ENCODE data around the gene RO60. TPM values are rescaled to one million over a fixed set of nuclear protein-coding genes. Genes with fewer than 3 reads are reported as not detected.

RO60 gene
- polyA plus RNA-seq, 1 of the 3 experiments (the other 2 are of a cell fraction) = 6.4 TPM

DNA sequence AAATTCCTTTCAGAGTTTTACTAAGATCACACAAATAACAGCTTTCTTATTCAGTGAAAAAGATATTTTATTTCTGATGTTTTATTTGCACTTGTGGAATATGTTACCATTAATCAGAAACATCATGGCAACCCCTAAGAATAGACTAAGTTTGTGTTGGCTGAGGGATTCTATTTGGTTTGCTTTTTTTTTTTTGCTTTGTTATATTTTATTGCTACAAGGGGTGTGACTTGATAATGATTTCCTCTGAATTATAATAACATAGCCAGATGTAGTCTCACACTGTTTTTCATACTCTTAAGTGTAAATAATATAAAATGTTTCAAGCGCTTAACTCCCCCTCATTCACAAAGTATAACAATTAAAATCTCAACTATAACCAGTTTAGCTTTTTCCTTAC is 25.9 kb downstream of the RO60 start (continued):
- no peak for TF ChIP-seq EZH2phosphoT487 (IDR thresholded peaks at IDR 0.05; ENCODE audit: borderline replicate concordance, low read depth)
- no peak for TF ChIP-seq TEAD4 (IDR thresholded peaks at IDR 0.05; ENCODE audit: borderline replicate concordance, insufficient read depth)
- TF ChIP-seq, protein P1, sequence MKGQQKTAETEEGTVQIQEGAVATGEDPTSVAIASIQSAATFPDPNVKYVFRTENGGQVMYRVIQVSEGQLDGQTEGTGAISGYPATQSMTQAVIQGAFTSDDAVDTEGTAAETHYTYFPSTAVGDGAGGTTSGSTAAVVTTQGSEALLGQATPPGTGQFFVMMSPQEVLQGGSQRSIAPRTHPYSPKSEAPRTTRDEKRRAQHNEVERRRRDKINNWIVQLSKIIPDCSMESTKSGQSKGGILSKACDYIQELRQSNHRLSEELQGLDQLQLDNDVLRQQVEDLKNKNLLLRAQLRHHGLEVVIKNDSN (IDR thresholded peaks at IDR 0.05; ENCODE audit: borderline replicate concordance, low read depth) = no peak
- TF ChIP-seq CHD2 (IDR thresholded peaks at IDR 0.05; ENCODE audit: low read length, partially characterized antibody) = no peak
- no peak for TF ChIP-seq POLR2AphosphoS5 (IDR thresholded peaks at IDR 0.05; ENCODE audit: low read depth, low read length)
- no peak for TF ChIP-seq FOXJ3 (CRISPR knock-in tag; IDR thresholded peaks at IDR 0.05)
- no peak for TF ChIP-seq TCF12 (IDR thresholded peaks at IDR 0.05)
- TF ChIP-seq, protein P2, sequence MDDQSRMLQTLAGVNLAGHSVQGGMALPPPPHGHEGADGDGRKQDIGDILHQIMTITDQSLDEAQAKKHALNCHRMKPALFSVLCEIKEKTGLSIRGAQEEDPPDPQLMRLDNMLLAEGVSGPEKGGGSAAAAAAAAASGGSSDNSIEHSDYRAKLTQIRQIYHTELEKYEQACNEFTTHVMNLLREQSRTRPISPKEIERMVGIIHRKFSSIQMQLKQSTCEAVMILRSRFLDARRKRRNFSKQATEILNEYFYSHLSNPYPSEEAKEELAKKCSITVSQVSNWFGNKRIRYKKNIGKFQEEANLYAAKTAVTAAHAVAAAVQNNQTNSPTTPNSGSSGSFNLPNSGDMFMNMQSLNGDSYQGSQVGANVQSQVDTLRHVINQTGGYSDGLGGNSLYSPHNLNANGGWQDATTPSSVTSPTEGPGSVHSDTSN (IDR thresholded peaks at IDR 0.05) = no peak
- TF ChIP-seq, protein P3, sequence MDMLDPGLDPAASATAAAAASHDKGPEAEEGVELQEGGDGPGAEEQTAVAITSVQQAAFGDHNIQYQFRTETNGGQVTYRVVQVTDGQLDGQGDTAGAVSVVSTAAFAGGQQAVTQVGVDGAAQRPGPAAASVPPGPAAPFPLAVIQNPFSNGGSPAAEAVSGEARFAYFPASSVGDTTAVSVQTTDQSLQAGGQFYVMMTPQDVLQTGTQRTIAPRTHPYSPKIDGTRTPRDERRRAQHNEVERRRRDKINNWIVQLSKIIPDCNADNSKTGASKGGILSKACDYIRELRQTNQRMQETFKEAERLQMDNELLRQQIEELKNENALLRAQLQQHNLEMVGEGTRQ (IDR thresholded peaks at IDR 0.05; ENCODE audit: borderline replicate concordance, low read depth, low read length) = no peak
- TF ChIP-seq GATA2 (CRISPR knock-in tag; IDR thresholded peaks at IDR 0.05) = no peak
- TF ChIP-seq ELF1 (IDR thresholded peaks at IDR 0.05) = no peak

DNA sequence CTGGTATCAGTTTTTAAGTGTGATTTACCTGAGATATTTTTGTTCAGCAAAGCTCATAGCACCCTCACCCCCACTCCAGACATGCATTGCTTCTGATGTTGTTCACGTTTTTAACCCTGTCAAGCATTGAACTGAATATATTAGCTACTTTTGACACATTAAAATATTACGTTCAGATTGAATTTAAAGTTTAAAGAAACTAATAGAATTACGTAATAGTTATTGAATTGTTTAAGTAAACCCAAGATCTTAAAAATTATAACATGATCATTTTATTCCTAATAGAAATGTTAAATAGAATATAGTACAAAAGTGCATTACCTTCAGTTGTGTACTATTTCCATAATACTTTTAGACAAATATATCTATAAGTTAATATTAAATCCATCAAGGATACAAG is 26.9 kb downstream of the RO60 start:
- no peak overlapping the region for H3K4me2 ChIP-seq
- TF ChIP-seq, protein P4, sequence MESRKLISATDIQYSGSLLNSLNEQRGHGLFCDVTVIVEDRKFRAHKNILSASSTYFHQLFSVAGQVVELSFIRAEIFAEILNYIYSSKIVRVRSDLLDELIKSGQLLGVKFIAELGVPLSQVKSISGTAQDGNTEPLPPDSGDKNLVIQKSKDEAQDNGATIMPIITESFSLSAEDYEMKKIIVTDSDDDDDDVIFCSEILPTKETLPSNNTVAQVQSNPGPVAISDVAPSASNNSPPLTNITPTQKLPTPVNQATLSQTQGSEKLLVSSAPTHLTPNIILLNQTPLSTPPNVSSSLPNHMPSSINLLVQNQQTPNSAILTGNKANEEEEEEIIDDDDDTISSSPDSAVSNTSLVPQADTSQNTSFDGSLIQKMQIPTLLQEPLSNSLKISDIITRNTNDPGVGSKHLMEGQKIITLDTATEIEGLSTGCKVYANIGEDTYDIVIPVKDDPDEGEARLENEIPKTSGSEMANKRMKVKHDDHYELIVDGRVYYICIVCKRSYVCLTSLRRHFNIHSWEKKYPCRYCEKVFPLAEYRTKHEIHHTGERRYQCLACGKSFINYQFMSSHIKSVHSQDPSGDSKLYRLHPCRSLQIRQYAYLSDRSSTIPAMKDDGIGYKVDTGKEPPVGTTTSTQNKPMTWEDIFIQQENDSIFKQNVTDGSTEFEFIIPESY (IDR thresholded peaks at IDR 0.05; ENCODE audit: borderline replicate concordance, low read depth) = no peak
- TF ChIP-seq RFX5 (IDR thresholded peaks at IDR 0.05; ENCODE audit: low read length) (no peak), SIN3A (IDR thresholded peaks at IDR 0.05; ENCODE audit: borderline replicate concordance, low read depth, low read length) (no peak), EZH2phosphoT487 (IDR thresholded peaks at IDR 0.05; ENCODE audit: borderline replicate concordance, low read depth) (no peak)
- TF ChIP-seq, protein P5, sequence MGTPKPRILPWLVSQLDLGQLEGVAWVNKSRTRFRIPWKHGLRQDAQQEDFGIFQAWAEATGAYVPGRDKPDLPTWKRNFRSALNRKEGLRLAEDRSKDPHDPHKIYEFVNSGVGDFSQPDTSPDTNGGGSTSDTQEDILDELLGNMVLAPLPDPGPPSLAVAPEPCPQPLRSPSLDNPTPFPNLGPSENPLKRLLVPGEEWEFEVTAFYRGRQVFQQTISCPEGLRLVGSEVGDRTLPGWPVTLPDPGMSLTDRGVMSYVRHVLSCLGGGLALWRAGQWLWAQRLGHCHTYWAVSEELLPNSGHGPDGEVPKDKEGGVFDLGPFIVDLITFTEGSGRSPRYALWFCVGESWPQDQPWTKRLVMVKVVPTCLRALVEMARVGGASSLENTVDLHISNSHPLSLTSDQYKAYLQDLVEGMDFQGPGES (IDR thresholded peaks at IDR 0.05; ENCODE audit: low read depth, low read length) = no peak
- H3K36me3 ChIP-seq (replicated peaks in 1 of 2; ENCODE audit: control insufficient read depth in 1 of 2, insufficient read depth in 2 of 2, low read length in 1 of 2) = peaks cover 89 to 92% of the 10 kb centered on the region in 2 experiments
- DNase-seq = no peak
- H4K20me1 ChIP-seq (ENCODE audit: insufficient read depth) = no peaks in the 10 kb centered on the region
- H3K9ac ChIP-seq = no peak overlapping the region
- no peak overlapping the region for H2AFZ ChIP-seq (ENCODE audit: low read depth)
- no peak overlapping the region for H3K4me3 ChIP-seq (ENCODE audit: low read depth in 2 of 2, low read length in 1 of 2)
- no peaks in the 10 kb centered on the region for H3K9me3 ChIP-seq
- no peaks in the 10 kb centered on the region for H3K27me3 ChIP-seq (ENCODE audit: insufficient read depth)
- ChIA-PET POLR2A (no interaction called here), CTCF (interaction anchor here (1.4 kb wide), 2 partner anchors 21 to 35 kb away, joined by 3 read pairs; partner anchors contain the start of gene CDC73)
- peaks cover 18% of the 10 kb centered on the region for H3F3A ChIP-seq (replicated peaks; ENCODE audit: insufficient read depth)
- WGBS (ENCODE audit: low lambda C conversion rate) = 93% methylated on average over 3 of the region's 3 CpGs
- no peaks in the 10 kb centered on the region for H3K79me2 ChIP-seq (ENCODE audit: insufficient read depth)
- H3K4me1 ChIP-seq (ENCODE audit: control insufficient read depth in 1 of 2, insufficient read depth in 2 of 2, low read depth in 1 of 2, low read length in 1 of 2) = no peaks in the 10 kb centered on the region; a peak in 1 of 4 replicates
- no peaks in the 10 kb centered on the region for H3K9me2 ChIP-seq
- no peak overlapping the region for H3K27ac ChIP-seq (ENCODE audit: low read depth in 2 of 2, low read length in 1 of 2)
